ENCODE data around the gene RNU1-3.
"Not testable (repeated sequence)": the region's sequence is repeated elsewhere in the genome, so short reads cannot be mapped to it uniquely, and the experiment has no call there.

Gene RNU1-3

GRCh38 chr1:16666502-16667413, at the start of gene RNU1-3:
Gene RNU1-3, minus strand, starts transcription at chr1:16666948.
- DNase-seq (ENCODE audit: low spot score): not testable (repeated sequence)

DNA sequence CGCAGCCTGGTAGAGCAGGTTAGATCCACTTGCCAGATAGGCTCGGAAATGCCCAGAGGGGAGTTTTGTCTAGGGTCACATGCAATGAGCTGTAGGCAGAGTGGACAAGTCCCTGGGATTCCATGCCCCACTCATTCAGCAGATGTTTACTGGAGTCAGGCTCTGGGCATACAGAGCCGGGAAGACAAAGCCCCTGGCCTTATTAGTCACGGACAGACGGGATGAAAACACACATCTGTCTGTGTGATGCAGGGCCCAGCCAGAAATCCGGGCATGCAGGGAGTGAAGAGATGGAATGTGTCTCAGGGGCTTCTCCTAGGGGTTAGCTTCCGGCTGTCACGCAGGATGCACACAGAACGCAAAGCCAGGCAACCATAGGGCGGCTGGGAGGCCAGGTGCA, 46.7 kb upstream of the RNU1-3 start:
- not testable (repeated sequence) for DNase-seq (ENCODE audit: low spot score)

GRCh38 chr1:16712984-16713383, 46.2 kb upstream of the RNU1-3 start:
- not testable (repeated sequence) for DNase-seq (ENCODE audit: low spot score)

DNA sequence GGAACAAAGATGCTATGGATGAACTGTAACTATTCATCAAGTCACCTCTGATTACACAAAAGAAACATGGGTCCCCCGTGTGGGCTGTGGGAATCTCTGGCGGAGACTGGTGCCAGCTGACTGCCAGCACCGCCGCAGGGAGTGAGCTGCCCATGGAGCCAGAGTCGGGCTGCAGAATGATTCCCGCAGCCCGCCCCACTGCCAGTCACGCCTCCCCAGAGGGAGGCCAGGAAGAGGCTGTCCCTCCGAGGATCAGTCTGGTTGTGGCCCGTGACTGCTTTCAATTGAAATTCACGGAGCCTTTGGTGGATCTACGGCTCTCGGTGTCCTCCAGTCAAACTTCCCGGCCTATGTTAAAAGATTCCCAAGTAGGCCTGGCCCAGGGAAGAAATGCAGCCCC, 45.8 kb upstream of the RNU1-3 start:
- DNase-seq (ENCODE audit: low spot score): peak; percentile 32

DNA sequence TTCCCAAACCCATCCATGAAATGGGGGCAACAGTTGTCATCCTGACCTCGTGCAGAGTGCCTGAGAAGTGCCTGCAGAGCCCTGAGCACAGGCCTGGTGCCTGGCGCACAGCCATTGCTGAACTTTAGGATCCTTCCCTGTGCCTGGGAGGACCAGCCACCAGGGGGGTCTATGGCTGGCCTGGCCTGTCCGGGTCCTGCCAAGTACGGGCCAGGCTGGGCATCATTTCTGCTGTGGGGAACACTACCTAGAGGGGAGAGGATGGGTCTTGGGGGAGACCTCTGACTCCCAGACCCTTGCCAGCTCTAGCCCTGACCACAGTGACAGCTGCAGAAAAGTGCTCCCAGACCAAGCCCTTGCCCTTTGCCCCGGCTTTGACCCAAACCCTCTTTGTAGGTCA, 45.4 kb upstream of the RNU1-3 start:
- DNase-seq (ENCODE audit: low spot score): not testable (repeated sequence)

DNA sequence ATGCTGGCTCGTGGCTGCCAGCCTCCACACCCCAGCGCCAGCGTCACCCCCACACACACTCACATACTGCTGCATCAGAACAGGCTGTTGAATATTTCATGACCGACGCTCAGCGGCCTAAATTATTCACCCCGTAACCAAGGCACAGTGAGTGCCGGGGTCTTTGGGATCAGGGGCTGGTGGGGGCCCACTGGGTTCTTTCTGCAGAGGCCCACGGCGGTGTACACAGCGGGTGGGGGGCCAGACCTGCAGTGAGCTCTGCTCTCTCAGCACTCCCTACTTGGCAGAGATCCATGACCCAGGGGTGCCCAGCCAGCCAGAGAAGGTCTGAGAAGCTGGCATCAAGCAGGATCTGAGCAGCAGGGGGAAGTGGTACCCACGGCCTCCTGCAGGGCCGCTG, 43.9 kb upstream of the RNU1-3 start:
- peak; percentile 61 for DNase-seq (ENCODE audit: low spot score)

- DNase-seq (ENCODE audit: low spot score): peak; percentile 33
These were observed 42.9 kb upstream of the RNU1-3 start for GRCh38 chr1:16709659-16710087.

- not testable (repeated sequence) for DNase-seq (ENCODE audit: low spot score)
These were observed 42.0 kb upstream of the RNU1-3 start for GRCh38 chr1:16708704-16709103.

DNA sequence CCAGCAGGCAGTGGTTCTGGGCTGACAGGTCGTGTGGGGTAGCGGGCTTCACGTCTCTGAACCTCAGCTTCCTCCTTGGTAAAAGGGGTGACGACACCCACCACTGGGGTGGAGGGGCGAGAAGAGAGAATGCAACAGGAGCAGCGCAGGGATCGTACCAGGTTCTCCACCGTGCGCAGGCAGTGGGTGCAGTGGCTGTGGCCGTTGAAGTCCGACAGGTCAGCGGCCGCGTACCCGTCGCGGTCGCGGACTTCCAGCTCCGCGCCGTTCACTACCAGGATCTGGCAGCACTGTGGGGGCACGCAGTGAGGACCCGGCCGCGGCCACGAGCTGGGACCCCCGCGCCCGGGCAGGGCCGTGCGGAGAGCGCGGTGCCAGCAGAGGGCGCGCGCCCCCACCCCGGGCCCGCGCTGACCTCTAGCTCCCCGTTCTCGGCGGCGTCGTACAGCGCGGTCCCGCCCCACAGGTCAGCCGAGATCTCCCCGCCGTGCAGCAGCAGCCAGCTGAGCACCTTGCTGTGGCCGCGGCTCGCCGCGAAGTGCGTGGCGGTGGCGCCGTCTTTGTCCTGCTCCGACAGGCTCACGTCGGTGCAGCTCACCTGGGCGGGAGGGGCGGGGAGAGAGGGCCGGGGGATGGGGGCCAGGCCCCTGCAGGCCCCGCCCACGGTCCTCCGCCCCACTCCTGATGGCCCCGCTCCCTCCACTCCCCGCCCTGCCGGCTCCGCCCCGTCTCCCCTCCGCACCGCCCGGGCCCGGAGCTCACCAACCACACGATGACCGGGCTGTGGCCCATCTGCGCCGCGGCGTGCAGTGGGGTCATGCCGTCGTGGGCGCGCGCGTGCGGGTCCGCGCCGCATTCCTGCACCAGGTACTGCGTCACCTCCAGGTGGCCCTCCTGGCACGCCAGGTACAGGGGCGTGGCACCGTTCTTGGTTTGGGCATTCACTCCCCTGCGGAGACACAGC, 40.7 kb upstream of the RNU1-3 start:
- not testable (repeated sequence) for DNase-seq (ENCODE audit: low spot score)

DNA sequence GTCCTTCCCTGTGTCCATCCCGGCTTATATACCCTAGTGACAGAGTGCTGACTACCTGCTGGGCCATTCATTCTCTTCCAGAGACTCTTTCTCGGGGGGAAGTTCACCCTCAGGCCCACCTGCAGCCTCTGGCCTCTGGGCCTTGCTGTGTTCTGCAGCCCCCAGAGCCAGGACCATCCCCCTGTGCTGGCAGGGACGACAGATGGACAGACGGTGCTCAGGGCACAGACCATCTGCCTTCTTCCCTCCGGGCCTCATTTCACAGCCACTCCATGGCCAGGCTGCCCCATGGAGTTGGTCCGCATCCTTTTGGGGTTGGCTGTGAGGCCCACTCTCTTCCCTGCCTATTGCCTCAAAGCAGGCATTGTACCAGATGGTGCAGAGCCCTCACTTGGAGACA, 39.6 kb upstream of the RNU1-3 start:
- DNase-seq (ENCODE audit: low spot score): peak; percentile 60

DNA sequence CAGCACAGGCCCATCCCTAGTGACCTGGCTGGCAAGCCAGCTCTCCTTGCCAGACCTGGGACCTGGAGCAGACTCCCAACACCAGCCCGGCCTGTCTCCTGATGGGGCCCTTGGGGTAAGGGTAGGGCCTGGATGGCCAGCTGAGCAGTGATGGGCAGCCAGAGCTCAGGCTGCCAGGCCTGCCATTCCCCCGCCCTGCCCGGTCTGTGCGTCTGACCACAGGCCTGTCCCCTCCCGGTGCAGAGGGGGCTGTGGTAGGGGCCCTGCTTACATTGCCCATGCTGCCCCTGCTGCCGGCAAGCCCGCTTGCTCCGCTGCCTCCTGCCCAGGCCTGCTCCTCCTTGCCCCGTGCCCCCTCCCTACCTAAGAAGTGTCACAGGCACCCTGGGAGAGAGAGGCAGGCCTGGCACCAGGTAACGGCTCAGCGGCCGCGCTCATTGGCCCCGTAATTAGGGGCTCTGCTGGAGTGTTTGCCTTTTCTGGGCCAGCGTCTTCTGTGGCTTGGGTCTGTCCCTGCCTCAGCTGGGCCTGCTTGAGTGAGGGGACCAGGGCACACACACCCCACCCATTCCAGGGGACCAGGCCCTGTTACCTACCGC, 37.9 kb upstream of the RNU1-3 start:
- DNase-seq (ENCODE audit: low spot score): not testable (repeated sequence)

GRCh38 chr1:16704076-16704475, 37.3 kb upstream of the RNU1-3 start:
- DNase-seq (ENCODE audit: low spot score): not testable (repeated sequence)

GRCh38 chr1:16703602-16704001, 36.9 kb upstream of the RNU1-3 start:
- not testable (repeated sequence) for DNase-seq (ENCODE audit: low spot score)

GRCh38 chr1:16703141-16703540, 36.4 kb upstream of the RNU1-3 start:
- not testable (repeated sequence) for DNase-seq (ENCODE audit: low spot score)

- not testable (repeated sequence) for DNase-seq (ENCODE audit: low spot score)
These were observed 35.5 kb upstream of the RNU1-3 start for GRCh38 chr1:16702280-16702679.

GRCh38 chr1:16701189-16701588, 34.4 kb upstream of the RNU1-3 start:
- DNase-seq (ENCODE audit: low spot score): not testable (repeated sequence)

GRCh38 chr1:16700138-16700895, 33.6 kb upstream of the RNU1-3 start:
- not testable (repeated sequence) for DNase-seq (ENCODE audit: low spot score)

GRCh38 chr1:16699440-16699839, 32.7 kb upstream of the RNU1-3 start:
- not testable (repeated sequence) for DNase-seq (ENCODE audit: low spot score)

GRCh38 chr1:16697152-16697551, 30.4 kb upstream of the RNU1-3 start:
- not testable (repeated sequence) for DNase-seq (ENCODE audit: low spot score)

- DNase-seq (ENCODE audit: low spot score): not testable (repeated sequence)
These were observed 29.9 kb upstream of the RNU1-3 start for GRCh38 chr1:16696507-16697150.

DNA sequence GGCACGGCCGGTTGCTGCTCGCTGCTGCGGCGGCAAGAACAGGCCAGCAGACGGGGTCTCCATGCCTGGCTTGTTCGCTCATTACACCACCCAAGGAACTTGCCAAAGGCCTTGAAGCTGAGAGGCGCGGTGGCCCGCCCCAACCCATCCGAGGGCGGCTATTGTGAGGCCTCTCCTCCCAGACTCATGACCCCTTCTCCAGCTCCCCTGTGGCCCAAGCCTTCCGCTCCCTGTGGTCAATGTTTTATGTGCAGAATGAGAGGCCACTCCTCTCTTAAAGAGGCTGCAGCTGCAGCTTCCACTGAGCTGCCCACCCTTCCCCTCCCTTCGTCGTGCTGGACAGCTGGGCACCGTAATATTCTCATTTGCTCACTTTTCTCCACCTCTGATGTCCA, 27.6 kb upstream of the RNU1-3 start:
- DNase-seq (ENCODE audit: low spot score): not testable (repeated sequence)
